Neuronal stem cell (in vitro differentiated cells): ENCODE data around the gene PDE11A.
A peak's percentile ranks its signal among the peaks of the same experiment; 100 is the strongest.

Source experiments
- DNase-seq: peaks from one replicate; pipeline ENCODE4 v3.0.0-alpha.2; 2013; ENCODE audit warnings: low spot score
- H2AFZ ChIP-seq: one replicate; pipeline ENCODE4 v1.6.1; 2013; ENCODE audit warnings: mild to moderate bottlenecking, low read length, inconsistent platforms
- H2AK5ac ChIP-seq: 2 replicates; pipeline ENCODE4 v1.6.1; 2013; ENCODE audit warnings: low read depth, mild to moderate bottlenecking, inconsistent platforms, low read length, moderate library complexity, mixed read lengths
- H2BK120ac ChIP-seq: 2 replicates; pipeline ENCODE4 v1.6.1; 2013; ENCODE audit warnings: low read depth, mild to moderate bottlenecking, inconsistent platforms, low read length, moderate library complexity, mixed read lengths
- H2BK12ac ChIP-seq: one replicate; pipeline ENCODE4 v1.6.1; 2013; ENCODE audit warnings: low read length, inconsistent platforms
- H2BK15ac ChIP-seq: 2 replicates; pipeline ENCODE4 v1.6.1; 2013; ENCODE audit warnings: mild to moderate bottlenecking, low read length, inconsistent platforms, mixed read lengths
- H2BK5ac ChIP-seq: one replicate; pipeline ENCODE4 v1.6.1; 2013; ENCODE audit warnings: inconsistent platforms, mild to moderate bottlenecking, low read length, moderate library complexity
- H3K14ac ChIP-seq: one replicate; pipeline ENCODE4 v1.6.1; 2013; ENCODE audit warnings: low read length, inconsistent platforms
- H3K18ac ChIP-seq: 2 replicates; pipeline ENCODE4 v1.6.1; 2013; ENCODE audit warnings: low read length, inconsistent platforms
- H3K23ac ChIP-seq: 2 replicates; pipeline ENCODE4 v1.6.1; 2013; ENCODE audit warnings: low read depth, mild to moderate bottlenecking, mixed read lengths, low read length, inconsistent platforms; ENCODE audit not compliant: poor library complexity
- H3K27ac ChIP-seq: replicated peaks from 3 replicates; pipeline ENCODE4 v1.5.1; 2013; ENCODE audit warnings: low read length, inconsistent platforms
- H3K27me3 ChIP-seq, 3 experiments: 2 replicates each; pipeline ENCODE4 v1.6.1; 2013; ENCODE audit warnings: low read length in 3 of 3, mild to moderate bottlenecking in 2 of 3, inconsistent platforms in 1 of 3, low read depth in 1 of 3, mixed read lengths in 1 of 3, moderate library complexity in 1 of 3; ENCODE audit not compliant: control insufficient read depth in 3 of 3, insufficient read depth in 3 of 3
- H3K36me3 ChIP-seq, 2 donors: replicated peaks in 1 of 2; 2 replicates each; pipeline ENCODE4 v1.6.1; 2013; ENCODE audit warnings: low read length in 2 of 2; ENCODE audit not compliant: control insufficient read depth in 2 of 2, insufficient read depth in 2 of 2
- H3K4ac ChIP-seq: 2 replicates; pipeline ENCODE4 v1.6.1; 2013; ENCODE audit warnings: inconsistent platforms, mild to moderate bottlenecking, low read length, moderate library complexity
- H3K4me1 ChIP-seq, 2 donors: 1 replicate in 1 of 2; 2 replicates in 1 of 2; pipeline ENCODE4 v1.6.1; 2013; ENCODE audit warnings: low read length in 2 of 2, low read depth in 1 of 2; ENCODE audit not compliant: control insufficient read depth in 2 of 2, insufficient read depth in 1 of 2
- H3K4me2 ChIP-seq: one replicate; pipeline ENCODE4 v1.6.1; 2013; ENCODE audit warnings: mild to moderate bottlenecking, low read length, inconsistent platforms; ENCODE audit not compliant: insufficient read depth, poor library complexity, severe bottlenecking
- H3K4me3 ChIP-seq, 2 donors: 2 replicates each; pipeline ENCODE4 v1.5.1; 2013; ENCODE audit warnings: low read length in 2 of 2, mild to moderate bottlenecking in 2 of 2, inconsistent platforms in 1 of 2, moderate library complexity in 1 of 2
- H3K79me1 ChIP-seq: one replicate; pipeline ENCODE4 v1.6.1; 2013; ENCODE audit warnings: low read depth, mild to moderate bottlenecking, inconsistent platforms, low read length, moderate library complexity
- H3K9ac ChIP-seq: one replicate; pipeline ENCODE4 v1.6.1; 2013; ENCODE audit warnings: mild to moderate bottlenecking, low read depth, low read length, inconsistent platforms; ENCODE audit not compliant: poor library complexity
- H3K9me3 ChIP-seq, 2 donors: replicated peaks in 1 of 2; 2 replicates each; pipeline versions ENCODE3 to v1.6.1; 2013; ENCODE audit warnings: low read length in 2 of 2, mild to moderate bottlenecking in 2 of 2, inconsistent platforms in 1 of 2, low read depth in 1 of 2, mixed read lengths in 1 of 2, moderate library complexity in 1 of 2; ENCODE audit not compliant: control insufficient read depth in 2 of 2, insufficient read depth in 1 of 2
- H4K8ac ChIP-seq: one replicate; pipeline ENCODE4 v1.6.1; 2013; ENCODE audit warnings: low read depth, mild to moderate bottlenecking, inconsistent platforms, low read length, moderate library complexity
- H4K91ac ChIP-seq: one replicate; pipeline ENCODE4 v1.6.1; 2013; ENCODE audit warnings: low read length, low read depth, mild to moderate bottlenecking, inconsistent platforms; ENCODE audit not compliant: poor library complexity
- WGBS, 2 donors: extraction: QIAGEN DNeasy Blood & Tissue Kit; methylation state at CpG; one replicate each; pipeline ENCODE4 v1.1.7; 2013; ENCODE audit warnings: missing lambda C conversion rate in 2 of 2, mixed read lengths in 1 of 2; ENCODE audit not compliant: insufficient read length in 2 of 2, insufficient replicate concordance in 1 of 2; ENCODE audit errors: extremely low coverage in 2 of 2; 5-methylcytosine and 5-hydroxymethylcytosine counted together

Gene PDE11A

GRCh38 chr2:178114462-178114861, 41.9 kb upstream of the PDE11A start:
- no peaks in the 10 kb centered on the region for H3K27me3 ChIP-seq
- no peak overlapping the region for H2BK120ac ChIP-seq
- whole genome bisulfite sequencing, 2 donors, result no CpG with 5 or more reads among the region's 2 CpGs

GRCh38 chr2:178112202-178113152, 39.9 kb upstream of the PDE11A start, which contains the start of gene RBM45:
Gene RBM45, plus strand, starts transcription at chr2:178112437. Its CDS starts 110 bp downstream, at chr2:178112547.
- Histone ChIP-seq H3K9ac (peak within 1 kb of the TSS; percentile 87), H2BK12ac (no peak within 1 kb of the TSS), H2AFZ (peak within 1 kb of the TSS; percentile 89), H2BK15ac (no peak within 1 kb of the TSS), H3K14ac (no peak within 1 kb of the TSS), H3K4me3 (peak within 1 kb of the TSS; percentile 93 to 95), H2BK5ac (no peak within 1 kb of the TSS), H3K36me3 (peaks cover 0 to 8% of the 10 kb centered on the region in 2 donors), H2BK120ac (no peak within 1 kb of the TSS), H3K79me1 (peaks cover 3% of the 10 kb centered on the region), H3K4me1 (no peaks in the 10 kb centered on the region), H3K23ac (peak within 1 kb of the TSS; percentile 8), H3K27me3 (no peaks in the 10 kb centered on the region), H3K4ac (no peak within 1 kb of the TSS), H3K9me3 (no peaks in the 10 kb centered on the region), H2AK5ac (no peak within 1 kb of the TSS), H3K18ac (peak within 1 kb of the TSS; percentile 4), H3K27ac (no peak within 1 kb of the TSS), H4K8ac (no peak within 1 kb of the TSS), H3K4me2 (peak within 1 kb of the TSS; percentile 88), H4K91ac (no peak within 1 kb of the TSS)
- DNase-seq, result peak; percentile 89
- WGBS, 2 donors, result no CpG with 5 or more reads among the region's 60 CpGs

More at GRCh38 chr2:178114462-178114861, 41.9 kb upstream of the PDE11A start:
- Histone ChIP-seq H3K23ac (no peak overlapping the region), H3K4me1 (peaks cover 0 to 1% of the 10 kb centered on the region in 2 donors), H2AK5ac (no peak overlapping the region), H4K91ac (no peak overlapping the region), H2BK5ac (no peak overlapping the region), H3K9ac (no peak overlapping the region), H4K8ac (no peak overlapping the region), H3K9me3 (no peaks in the 10 kb centered on the region), H2BK12ac (no peak overlapping the region), H3K14ac (no peak overlapping the region), H3K4me2 (no peak overlapping the region), H3K27ac (no peak overlapping the region), H2AFZ (no peak overlapping the region), H3K36me3 (peaks cover 0 to 16% of the 10 kb centered on the region in 2 donors), H3K18ac (no peak overlapping the region), H2BK15ac (no peak overlapping the region), H3K4me3 (no peak overlapping the region), H3K4ac (no peak overlapping the region), H3K79me1 (no peaks in the 10 kb centered on the region)
- DNase-seq, result no peak

GRCh38 chr2:178111743-178112142, 39.2 kb upstream of the PDE11A start:
- no peaks in the 10 kb centered on the region for H3K27me3 ChIP-seq
- WGBS, 2 donors, result no CpG with 5 or more reads among the region's 1 CpG
- DNase-seq, result no peak
- H4K91ac ChIP-seq, result no peak overlapping the region
- no peak overlapping the region for H4K8ac ChIP-seq
- H3K36me3 ChIP-seq, result peaks cover 0 to 3% of the 10 kb centered on the region in 2 donors
- peak overlapping the region; percentile 89 for H2AFZ ChIP-seq
- H3K27ac ChIP-seq, result no peak overlapping the region
- H3K14ac ChIP-seq, result no peak overlapping the region
- H3K4me1 ChIP-seq, result no peaks in the 10 kb centered on the region
- H3K4ac ChIP-seq, result no peak overlapping the region
- no peak overlapping the region for H2BK5ac ChIP-seq
- H3K9ac ChIP-seq, result no peak overlapping the region
- no peak overlapping the region for H2BK120ac ChIP-seq
- H3K4me2 ChIP-seq, result no peak overlapping the region
- H3K23ac ChIP-seq, result no peak overlapping the region
- no peak overlapping the region for H2BK15ac ChIP-seq
- no peak overlapping the region for H2BK12ac ChIP-seq
- H3K9me3 ChIP-seq, result no peaks in the 10 kb centered on the region
- peak overlapping the region in 1 of 2 donors; percentile 95 for H3K4me3 ChIP-seq
- H3K79me1 ChIP-seq, result peaks cover 3% of the 10 kb centered on the region
- H2AK5ac ChIP-seq, result no peak overlapping the region
- H3K18ac ChIP-seq, result no peak overlapping the region

DNA sequence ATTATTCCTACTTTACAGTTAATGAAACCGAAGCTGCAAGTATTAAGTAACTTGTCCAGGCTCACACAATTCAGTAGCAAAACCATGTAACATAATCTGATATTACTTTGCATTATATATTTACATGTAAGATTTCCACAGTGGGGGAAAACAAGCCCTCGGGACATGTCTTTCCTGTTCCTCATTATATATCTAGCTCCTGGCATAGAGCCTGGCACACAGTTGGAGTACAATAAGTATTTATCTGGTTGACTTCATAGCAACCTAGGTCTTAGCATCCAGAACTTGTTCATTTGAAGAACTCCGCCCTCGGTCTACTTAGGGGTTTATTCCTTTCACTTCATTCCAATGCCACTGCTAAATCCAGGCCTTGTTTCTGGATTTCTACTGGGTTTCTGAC, 38.1 kb upstream of the PDE11A start:
- H3K4me3 ChIP-seq, result no peak overlapping the region
- no peaks in the 10 kb centered on the region for H3K36me3 ChIP-seq
- peak overlapping the region; percentile 56 for H2AFZ ChIP-seq
- H4K91ac ChIP-seq, result no peak overlapping the region
- DNase-seq, result no peak
- no peak overlapping the region for H3K4ac ChIP-seq
- H3K4me1 ChIP-seq, result no peaks in the 10 kb centered on the region
- H3K9me3 ChIP-seq, result no peaks in the 10 kb centered on the region
- H2BK5ac ChIP-seq, result no peak overlapping the region
- H2BK15ac ChIP-seq, result no peak overlapping the region
- no peak overlapping the region for H2BK12ac ChIP-seq
- H2AK5ac ChIP-seq, result no peak overlapping the region
- no peak overlapping the region for H3K4me2 ChIP-seq
- peaks cover 3% of the 10 kb centered on the region for H3K79me1 ChIP-seq
- no peak overlapping the region for H2BK120ac ChIP-seq
- H3K14ac ChIP-seq, result no peak overlapping the region
- no peak overlapping the region for H3K23ac ChIP-seq
- H4K8ac ChIP-seq, result no peak overlapping the region
- no peak overlapping the region for H3K18ac ChIP-seq
- H3K27ac ChIP-seq, result no peak overlapping the region
- no CpG with 5 or more reads among the region's 4 CpGs for WGBS, 2 donors
- no peak overlapping the region for H3K9ac ChIP-seq
- H3K27me3 ChIP-seq, result no peaks in the 10 kb centered on the region
